HEK293T (cell line): ENCODE data around the gene ATP6V1E1.

Experiments
- ARNT ChIP-seq: fragments of 450-650 bp; IDR thresholded peaks from 2 replicates; pipeline ENCODE4 v1.6.1; 2017; ENCODE audit warnings: mild to moderate bottlenecking
- BHLHE40 ChIP-seq: fragments of 450-650 bp; IDR thresholded peaks from 2 replicates; pipeline ENCODE4 v1.6.1; 2016; ENCODE audit warnings: mild to moderate bottlenecking, moderate library complexity, borderline replicate concordance
- CTBP1 ChIP-seq: fragments of 450-650 bp; IDR thresholded peaks from 2 replicates; pipeline ENCODE4 v1.6.1; 2016; ENCODE audit warnings: borderline replicate concordance
- ELF4 ChIP-seq: fragments of 450-650 bp; IDR thresholded peaks from 2 replicates; pipeline ENCODE4 v1.6.1; 2017; ENCODE audit warnings: antibody characterized with exemption
- FOXA1 ChIP-seq: fragments of 450-650 bp; IDR thresholded peaks from 2 replicates; pipeline ENCODE4 v1.6.1; 2016; ENCODE audit warnings: mild to moderate bottlenecking
- FOXK2 ChIP-seq: fragments of 450-650 bp; IDR thresholded peaks from 2 replicates; pipeline ENCODE4 v1.6.1; 2016; ENCODE audit warnings: mild to moderate bottlenecking
- FOXM1 ChIP-seq: fragments of 450-650 bp; IDR thresholded peaks from 2 replicates; pipeline ENCODE4 v1.6.1; 2017; ENCODE audit warnings: mild to moderate bottlenecking, borderline replicate concordance
- HDGF ChIP-seq: fragments of 450-650 bp; IDR thresholded peaks from 2 replicates; pipeline ENCODE4 v1.6.1; 2017; ENCODE audit warnings: antibody characterized with exemption, borderline replicate concordance
- LEF1 ChIP-seq: fragments of 450-650 bp; IDR thresholded peaks from 2 replicates; pipeline ENCODE4 v1.6.1; 2017; ENCODE audit warnings: mild to moderate bottlenecking, borderline replicate concordance
- NFRKB ChIP-seq: fragments of 450-650 bp; IDR thresholded peaks from 2 replicates; pipeline ENCODE4 v1.6.1; 2016; ENCODE audit warnings: mild to moderate bottlenecking, moderate library complexity
- SP1 ChIP-seq: fragments of 450-650 bp; IDR thresholded peaks from 2 replicates; pipeline ENCODE4 v1.6.1; 2017
- SUZ12 ChIP-seq: fragments of 450-650 bp; IDR thresholded peaks from 2 replicates; pipeline ENCODE4 v1.6.1; 2016; ENCODE audit warnings: mild to moderate bottlenecking
- TARDBP ChIP-seq: fragments of 450-650 bp; IDR thresholded peaks from 2 replicates; pipeline ENCODE4 v1.6.1; 2016
- ZNF384 ChIP-seq: fragments of 450-650 bp; IDR thresholded peaks from 2 replicates; pipeline ENCODE4 v1.6.1; 2016

DNA sequence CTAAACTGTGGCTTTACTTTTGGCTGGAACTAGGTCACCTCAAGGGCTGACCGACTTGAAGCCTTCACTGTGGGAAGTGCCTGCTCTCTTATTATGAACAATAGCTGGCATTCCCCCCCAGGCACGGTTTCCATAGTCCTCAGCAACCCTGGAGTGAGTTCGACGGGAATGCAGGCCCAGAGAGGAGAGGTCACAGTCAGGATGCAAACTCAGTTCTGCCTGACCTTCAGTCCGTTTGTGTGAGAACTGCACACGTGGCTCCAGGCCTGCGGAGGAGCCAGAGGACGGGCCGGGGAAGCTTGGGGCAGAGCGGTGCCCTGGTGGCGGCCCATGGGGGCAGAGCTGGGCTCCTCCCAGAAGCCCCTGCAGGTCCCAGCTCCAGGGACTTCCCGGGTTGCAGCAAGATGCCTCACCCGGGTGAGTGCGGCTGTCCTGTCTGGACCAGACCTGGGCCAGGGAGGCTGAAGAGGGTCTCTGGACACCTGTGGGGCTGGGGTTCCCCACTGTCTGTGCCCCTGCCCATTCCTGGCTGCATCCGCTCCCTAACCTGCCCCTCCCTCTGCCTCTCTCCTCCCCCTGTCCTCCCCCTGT, 48.0 kb downstream of the ATP6V1E1 start:
- TF ChIP-seq TARDBP (no peak), FOXM1 (no peak), FOXK2 (no peak), FOXA1 (no peak), BHLHE40 (no peak), HDGF (no peak), ELF4 (no peak), CTBP1 (no peak), SUZ12 (no peak), SP1 (no peak), ZNF384 (no peak), LEF1 (no peak), ARNT (no peak), NFRKB (no peak)
